AG10803 (cell line): ENCODE measurements around the gene OR10S1.
"Not testable (repeated sequence)": the region's sequence is repeated elsewhere in the genome, so short reads cannot be mapped to it uniquely, and the experiment has no call there.

ENCODE experiments used
- DNase-seq: peaks from one replicate; pipeline ENCODE4 v3.0.0; 2010; ENCODE audit warnings: low read depth
- H3K4me3 ChIP-seq: 2 replicates; pipeline ENCODE4 v1.5.1; 2011; ENCODE audit warnings: mild to moderate bottlenecking, low read length, control low read depth
- TF ChIP-seq, protein P1 (sequence below): conservative IDR thresholded peaks from 2 replicates; pipeline ENCODE4 v1.5.1; 2011; ENCODE audit warnings: mild to moderate bottlenecking, low read length, control low read depth, inconsistent platforms

OR10S1 gene, protein sequence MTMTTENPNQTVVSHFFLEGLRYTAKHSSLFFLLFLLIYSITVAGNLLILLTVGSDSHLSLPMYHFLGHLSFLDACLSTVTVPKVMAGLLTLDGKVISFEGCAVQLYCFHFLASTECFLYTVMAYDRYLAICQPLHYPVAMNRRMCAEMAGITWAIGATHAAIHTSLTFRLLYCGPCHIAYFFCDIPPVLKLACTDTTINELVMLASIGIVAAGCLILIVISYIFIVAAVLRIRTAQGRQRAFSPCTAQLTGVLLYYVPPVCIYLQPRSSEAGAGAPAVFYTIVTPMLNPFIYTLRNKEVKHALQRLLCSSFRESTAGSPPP

GRCh38 chr11:123977731-123978347, at the start of gene OR10S1:
OR10S1 (minus strand) TSS chr11:123977781; CDS start chr11:123977664, 117 bp downstream.
- peak; percentile 3 for DNase-seq
- TF ChIP-seq, protein P1, sequence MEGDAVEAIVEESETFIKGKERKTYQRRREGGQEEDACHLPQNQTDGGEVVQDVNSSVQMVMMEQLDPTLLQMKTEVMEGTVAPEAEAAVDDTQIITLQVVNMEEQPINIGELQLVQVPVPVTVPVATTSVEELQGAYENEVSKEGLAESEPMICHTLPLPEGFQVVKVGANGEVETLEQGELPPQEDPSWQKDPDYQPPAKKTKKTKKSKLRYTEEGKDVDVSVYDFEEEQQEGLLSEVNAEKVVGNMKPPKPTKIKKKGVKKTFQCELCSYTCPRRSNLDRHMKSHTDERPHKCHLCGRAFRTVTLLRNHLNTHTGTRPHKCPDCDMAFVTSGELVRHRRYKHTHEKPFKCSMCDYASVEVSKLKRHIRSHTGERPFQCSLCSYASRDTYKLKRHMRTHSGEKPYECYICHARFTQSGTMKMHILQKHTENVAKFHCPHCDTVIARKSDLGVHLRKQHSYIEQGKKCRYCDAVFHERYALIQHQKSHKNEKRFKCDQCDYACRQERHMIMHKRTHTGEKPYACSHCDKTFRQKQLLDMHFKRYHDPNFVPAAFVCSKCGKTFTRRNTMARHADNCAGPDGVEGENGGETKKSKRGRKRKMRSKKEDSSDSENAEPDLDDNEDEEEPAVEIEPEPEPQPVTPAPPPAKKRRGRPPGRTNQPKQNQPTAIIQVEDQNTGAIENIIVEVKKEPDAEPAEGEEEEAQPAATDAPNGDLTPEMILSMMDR, result no peak
- H3K4me3 ChIP-seq, result no peak within 1 kb of the TSS

- DNase-seq, result no peak
- H3K4me3 ChIP-seq, result no peak within 1 kb of the TSS
Observed at GRCh38 chr11:124026498-124026897, 48.9 kb upstream of the OR10S1 start, which contains the start of gene OR10G8. OR10G8 (plus strand) TSS chr11:124026798; CDS start chr11:124029623, 2,825 bp downstream.

DNA sequence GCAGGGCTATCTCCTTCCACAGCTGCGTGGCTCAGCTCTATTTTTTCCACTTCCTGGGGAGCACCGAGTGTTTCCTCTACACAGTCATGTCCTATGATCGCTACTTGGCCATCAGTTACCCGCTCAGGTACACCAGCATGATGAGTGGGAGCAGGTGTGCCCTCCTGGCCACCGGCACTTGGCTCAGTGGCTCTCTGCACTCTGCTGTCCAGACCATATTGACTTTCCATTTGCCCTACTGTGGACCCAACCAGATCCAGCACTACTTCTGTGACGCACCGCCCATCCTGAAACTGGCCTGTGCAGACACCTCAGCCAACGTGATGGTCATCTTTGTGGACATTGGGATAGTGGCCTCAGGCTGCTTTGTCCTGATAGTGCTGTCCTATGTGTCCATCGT, 38.3 kb upstream of the OR10S1 start:
- not testable (repeated sequence) for DNase-seq, H3K4me3 ChIP-seq

More at GRCh38 chr11:124026498-124026897, 48.9 kb upstream of the OR10S1 start, which contains the start of gene OR10G8:
- TF ChIP-seq, protein P1, result no peak

DNA sequence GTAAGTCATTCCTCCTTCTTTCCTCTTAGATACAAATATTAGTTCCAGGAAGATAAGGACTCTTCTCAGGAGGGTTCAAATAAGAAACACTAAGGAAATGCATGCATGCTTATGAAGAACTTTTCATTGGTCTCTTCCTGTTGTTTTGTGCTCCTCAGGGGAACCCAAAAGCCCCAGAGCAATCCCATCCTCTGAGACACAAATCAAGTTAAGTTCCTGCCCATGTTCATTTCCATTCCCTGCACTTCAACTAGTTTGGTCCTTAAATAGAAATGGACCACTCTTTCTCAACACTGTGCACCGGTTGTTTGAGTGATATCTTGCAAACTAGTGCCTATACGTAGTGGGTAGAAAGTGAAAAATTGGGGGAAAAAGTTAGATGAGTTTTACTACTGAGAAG, 35.1 kb upstream of the OR10S1 start, which contains the start of gene OR10G4:
Gene OR10G4, plus strand, starts transcription at position 301 of the 400 bp plus-strand sequence. CDS start 2,578 bp downstream, outside the sequence.
- TF ChIP-seq, protein P1, result no peak
- DNase-seq, result no peak
- H3K4me3 ChIP-seq, result no peak within 1 kb of the TSS

DNA sequence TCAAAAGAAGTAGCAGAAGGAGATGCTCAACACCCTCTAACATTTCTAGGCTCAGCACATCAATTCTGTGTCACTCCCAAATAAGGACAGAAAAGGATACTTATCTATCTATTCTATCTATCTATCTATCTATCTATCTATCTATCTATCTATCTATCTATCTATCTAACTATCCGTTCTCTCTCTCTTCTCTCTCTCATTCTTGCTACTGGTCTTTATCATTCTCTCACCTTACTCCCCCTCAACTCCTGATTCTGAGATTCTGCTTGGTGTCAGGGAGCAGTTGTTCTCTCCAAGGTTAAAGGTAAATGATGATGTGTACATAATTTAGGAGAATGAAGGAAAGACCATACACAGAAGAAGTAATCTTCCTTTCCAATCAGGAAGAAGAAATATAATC, 17.5 kb upstream of the OR10S1 start, which contains the start of gene OR10G6:
Gene OR10G6, minus strand, starts transcription at position 43 of the 400 bp plus-strand sequence. Its CDS starts 0 bp downstream, at position 43.
- TF ChIP-seq, protein P1, result no peak
- DNase-seq, result no peak
- H3K4me3 ChIP-seq, result no peak within 1 kb of the TSS

DNA sequence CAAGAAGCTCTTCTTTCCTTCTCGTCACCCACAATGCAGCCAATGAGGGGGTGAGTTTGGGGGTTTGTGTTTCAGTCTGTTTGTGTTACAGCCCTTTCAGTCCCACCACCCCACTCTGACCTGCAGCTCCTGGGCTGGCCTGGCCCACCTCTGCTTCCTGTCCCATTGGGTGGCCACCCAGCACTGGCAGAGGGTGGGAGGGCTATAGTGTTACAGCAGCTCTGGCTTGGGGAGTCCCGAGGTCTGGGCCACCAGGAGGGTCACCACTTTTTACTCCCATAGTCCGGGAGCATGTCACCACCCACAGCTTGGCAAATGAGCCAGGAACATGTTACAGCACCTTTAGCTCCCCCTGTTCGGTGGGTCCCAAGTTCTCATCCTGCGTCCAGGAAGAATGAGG, 1.7 kb upstream of the OR10S1 start:
- TF ChIP-seq, protein P1, result no peak
- no peak overlapping the region for H3K4me3 ChIP-seq
- DNase-seq, result no peak

DNA sequence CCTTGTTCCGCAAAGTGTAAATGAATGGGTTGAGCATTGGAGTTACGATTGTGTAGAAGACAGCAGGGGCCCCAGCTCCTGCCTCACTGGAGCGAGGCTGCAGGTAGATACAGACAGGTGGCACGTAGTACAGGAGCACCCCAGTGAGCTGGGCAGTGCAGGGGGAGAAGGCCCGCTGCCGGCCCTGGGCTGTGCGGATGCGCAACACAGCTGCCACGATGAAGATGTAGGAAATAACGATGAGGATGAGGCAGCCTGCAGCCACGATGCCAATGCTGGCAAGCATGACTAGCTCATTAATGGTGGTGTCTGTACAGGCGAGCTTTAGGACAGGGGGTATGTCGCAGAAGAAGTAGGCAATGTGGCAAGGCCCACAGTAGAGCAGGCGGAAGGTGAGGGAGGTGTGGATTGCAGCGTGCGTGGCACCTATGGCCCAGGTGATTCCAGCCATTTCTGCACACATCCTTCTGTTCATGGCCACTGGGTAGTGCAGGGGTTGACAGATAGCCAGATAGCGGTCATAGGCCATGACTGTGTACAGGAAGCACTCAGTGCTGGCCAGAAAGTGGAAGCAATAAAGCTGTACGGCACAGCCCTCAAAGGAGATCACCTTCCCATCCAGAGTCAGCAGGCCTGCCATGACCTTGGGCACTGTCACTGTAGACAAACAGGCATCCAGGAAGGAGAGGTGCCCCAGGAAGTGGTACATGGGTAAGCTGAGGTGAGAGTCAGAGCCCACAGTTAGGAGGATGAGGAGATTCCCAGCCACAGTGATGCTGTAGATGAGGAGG, 616 bp downstream of the OR10S1 start:
- TF ChIP-seq, protein P1, result no peak
- no peak overlapping the region for H3K4me3 ChIP-seq
- no peak for DNase-seq
